GM21529 (cell line): ENCODE results near the gene CTNNBIP1.
"Not testable (repeated sequence)": the region's sequence is repeated elsewhere in the genome, so short reads cannot be mapped to it uniquely, and the experiment has no call there.

Source experiments
- ATAC-seq: cut with Tn5 transposase; IDR thresholded peaks from one replicate; pipeline ENCODE4 v1.9.1; 2021; ENCODE audit not compliant: unreplicated experiment

CTNNBIP1 gene

DNA sequence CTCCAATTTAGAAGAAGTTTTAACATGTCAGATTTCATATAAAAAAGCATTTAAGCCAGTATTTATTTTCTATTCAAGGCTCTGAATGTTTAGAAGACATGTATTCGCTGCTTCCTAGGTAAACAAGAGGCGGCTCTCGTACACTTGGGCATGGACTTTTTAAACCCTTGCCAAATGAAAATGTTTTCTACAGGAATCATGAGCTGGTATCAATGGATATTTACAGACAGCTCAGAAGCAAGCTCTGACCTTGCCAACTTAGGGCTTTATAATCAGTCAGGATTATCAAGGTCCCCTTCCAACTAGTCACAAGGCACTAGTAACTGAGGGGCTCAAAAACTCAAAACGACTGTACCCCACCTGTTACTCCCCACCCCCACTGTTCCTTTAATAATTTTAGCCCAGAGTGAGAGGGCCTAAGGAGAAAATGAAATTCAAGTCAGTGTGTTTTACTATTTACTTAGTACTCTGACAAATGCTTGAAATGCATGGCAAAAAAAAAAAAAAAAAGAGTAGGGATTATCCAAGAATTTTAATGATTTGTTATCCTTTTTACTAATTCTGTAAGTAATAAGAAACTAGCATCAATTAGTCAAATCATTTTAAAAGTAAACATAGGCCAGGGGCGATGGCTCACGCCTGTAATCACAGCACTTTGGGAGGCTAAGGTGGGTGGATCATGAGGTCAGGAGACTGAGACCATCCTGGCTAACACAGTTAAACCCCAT is 98.7 kb downstream of the CTNNBIP1 start:
- ATAC-seq, result no peak

DNA sequence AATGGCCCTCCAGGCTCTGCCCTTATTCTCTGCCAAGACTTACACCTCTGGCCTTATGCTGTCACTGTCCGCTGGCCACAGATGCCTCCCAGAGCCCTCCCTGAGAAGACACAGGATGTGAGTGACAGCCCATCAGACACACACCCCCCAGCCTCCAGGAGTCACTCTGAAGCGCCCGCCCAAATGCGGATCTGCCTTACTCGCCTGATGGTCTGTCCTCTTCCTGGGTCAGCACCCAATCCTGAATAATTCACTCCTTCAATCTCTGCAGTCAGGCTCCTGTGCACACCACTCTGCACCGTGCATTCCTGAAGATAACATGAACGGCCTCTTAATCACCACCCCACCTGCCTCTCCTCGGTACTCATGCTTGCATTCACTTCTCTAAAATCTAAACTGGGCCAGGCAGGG is 101.0 kb downstream of the CTNNBIP1 start:
- no peak for ATAC-seq

DNA sequence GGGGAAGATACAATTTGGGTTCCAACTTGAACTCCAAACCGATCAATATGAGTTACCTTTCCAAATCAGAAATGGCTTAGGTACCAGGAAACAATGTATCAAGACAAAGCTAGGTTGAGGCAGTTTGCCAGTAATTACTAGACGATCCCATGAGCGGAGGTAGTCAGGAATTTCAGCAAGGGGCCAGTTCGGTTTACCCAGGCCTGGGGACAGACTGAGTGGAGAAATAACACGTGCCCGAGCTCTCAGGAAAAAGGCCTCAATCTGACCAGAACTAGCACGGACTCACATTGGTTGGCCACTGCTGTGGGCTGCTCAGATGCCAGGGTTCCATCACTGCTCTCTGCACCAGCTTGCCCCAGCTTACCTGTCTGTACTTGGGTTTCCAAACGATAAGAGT is 101.6 kb downstream of the CTNNBIP1 start:
- no peak for ATAC-seq

DNA sequence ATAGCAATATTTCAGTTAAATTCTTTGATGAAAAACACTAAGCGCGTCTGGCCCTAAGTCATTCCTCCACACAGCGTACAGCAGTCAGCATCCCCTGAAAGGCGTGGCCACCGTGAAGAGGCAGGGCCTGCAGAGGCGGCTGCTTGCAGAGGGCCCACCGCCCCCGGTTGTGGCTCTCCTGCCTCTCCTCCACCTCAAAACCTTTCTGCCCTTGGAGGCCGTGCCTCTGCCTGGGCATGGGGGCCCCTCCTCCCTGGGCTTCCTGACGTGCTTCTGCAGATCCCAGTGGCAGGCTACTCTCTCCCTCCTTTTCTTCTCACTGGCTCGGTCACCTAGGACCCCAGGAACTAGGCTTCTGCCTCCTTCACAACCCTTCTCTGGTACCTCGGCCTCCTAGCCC is 102.5 kb downstream of the CTNNBIP1 start:
- no peak for ATAC-seq

DNA sequence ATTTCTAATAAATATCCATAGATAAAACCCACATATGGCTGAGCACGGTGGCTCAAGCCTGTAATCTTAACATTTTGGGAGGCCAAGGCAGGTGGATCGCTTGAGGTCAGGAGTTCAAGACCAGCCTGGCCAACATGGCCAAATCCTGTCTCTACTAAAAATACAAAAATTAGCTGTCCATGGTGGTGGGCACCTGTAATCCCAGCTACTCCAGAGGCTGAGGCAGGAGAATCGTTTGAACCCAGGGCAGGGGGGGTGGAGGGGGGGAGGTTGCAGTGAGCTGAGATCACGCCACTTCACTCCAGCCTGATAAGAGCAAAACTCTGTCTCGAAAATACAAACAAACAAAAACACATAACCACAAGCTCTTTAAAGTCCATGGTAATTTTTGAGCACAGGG is 104.1 kb downstream of the CTNNBIP1 start:
- ATAC-seq, result not testable (repeated sequence)

DNA sequence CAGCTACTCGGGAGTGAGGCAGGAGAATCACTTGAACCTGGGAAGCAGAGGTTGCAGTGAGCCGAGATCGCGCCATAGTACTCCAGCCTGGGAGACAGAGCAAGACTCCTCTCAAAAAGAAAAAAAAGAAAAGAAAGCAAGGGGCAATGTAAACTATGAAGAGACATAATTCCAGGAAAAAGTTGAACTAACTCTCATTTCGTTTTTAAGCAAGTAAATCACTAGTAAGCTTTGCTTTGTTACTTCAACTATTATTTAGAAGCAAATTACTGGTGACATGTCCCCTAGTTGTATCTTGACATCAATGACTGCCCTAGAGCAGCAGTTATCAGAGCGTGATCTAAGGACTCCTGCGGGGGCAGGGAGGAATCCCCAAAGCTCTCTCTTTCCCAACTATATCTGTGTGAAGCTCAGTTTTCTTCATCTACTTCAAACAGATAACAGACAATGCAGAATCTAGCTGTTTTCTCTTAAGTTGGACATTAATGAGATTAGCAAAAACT is 105.0 kb downstream of the CTNNBIP1 start:
- no peak for ATAC-seq

DNA sequence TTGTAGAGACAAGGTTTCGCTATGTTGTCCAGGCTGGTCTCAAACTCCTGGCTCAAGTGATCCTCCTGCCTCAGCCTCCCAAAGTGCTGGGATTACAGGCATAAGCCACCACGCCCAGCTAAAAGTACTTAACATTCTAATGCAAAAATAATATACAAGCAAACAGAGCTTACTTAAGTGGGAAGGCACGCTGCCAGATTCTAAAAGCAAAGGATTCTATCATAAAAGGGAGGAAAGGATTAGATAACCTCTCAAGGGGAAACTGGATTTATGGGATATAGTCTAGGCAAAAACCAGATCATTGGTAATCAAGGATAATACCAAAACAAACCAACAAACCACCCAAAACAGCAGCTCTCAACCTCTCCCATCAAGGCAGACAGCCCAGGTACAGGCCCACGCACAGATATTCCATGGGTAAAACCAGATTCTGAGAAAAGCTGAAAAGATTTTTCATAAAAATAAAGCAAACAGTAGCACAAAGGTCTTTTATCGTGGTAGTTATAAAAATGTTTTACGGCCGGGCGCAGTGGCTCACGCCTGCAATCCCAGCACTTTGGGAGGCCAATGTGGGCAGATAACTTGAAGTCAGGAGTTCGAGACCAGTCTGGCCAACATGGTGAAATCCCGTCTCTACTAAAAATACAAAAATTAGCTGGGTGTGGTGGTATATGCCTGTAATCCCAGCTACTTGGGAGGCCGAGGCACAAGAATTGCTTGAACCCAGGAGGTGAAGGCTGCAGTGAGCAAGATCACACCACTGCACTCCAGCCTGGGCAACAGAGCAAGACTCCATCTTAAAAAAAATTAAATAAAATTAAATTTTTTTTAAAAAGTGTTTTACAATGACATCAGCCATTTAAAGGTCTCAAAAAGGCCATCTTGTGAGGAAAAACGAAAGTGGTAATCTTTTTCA is 106.8 kb downstream of the CTNNBIP1 start:
- ATAC-seq, result not testable (repeated sequence)

DNA sequence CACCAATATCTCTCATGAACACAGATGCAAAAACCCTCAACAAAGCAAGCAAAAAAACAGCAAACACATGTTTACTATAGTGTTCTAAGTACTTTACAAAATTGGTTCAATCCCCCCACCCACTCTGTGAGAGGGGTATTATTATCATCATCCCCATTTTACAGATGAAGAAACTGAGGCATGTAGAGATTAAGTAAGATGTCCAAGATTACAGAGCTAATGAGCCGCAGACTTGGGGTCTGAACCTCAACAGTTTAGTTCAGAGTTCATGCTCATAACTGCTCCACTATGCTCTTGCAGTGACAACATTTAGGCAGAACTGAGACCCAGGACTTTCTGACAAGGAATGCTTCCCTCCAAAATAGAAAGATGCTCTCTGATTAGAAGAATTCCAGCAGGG is 108.2 kb downstream of the CTNNBIP1 start:
- ATAC-seq, result no peak
